Prostate gland (tissue), 2 donors: ENCODE data around the gene B3GNT9.

Experiments used
- POLR2A ChIP-seq: fragments of 450-650 bp; IDR thresholded peaks from one replicate; pipeline ENCODE4 v1.6.1; 2016; ENCODE audit warnings: antibody characterized with exemption, mild to moderate bottlenecking
- POLR2AphosphoS5 ChIP-seq: sonication (generic); formaldehyde crosslinking; IDR thresholded peaks from one replicate; pipeline ENCODE4 v1.6.1; 2017; ENCODE audit warnings: antibody characterized with exemption
- TF ChIP-seq, protein P1 (sequence below), 4 experiments: fragments of 200-600 bp in 2 of 4; fragments of 450-650 bp in 2 of 4; sonication (generic) in 2 of 4; IDR thresholded peaks; 1 replicate in 3 of 4; 2 replicates in 1 of 4; pipeline ENCODE4 v1.5.1; 2016 to 2019; ENCODE audit warnings: antibody characterized with exemption in 4 of 4, mild to moderate bottlenecking in 2 of 4, moderate library complexity in 2 of 4

GRCh38 chr16:67158637-67159600, 8.1 kb upstream of the B3GNT9 start:
- peak; percentile 23 for TF ChIP-seq POLR2A
- TF ChIP-seq, protein P1, sequence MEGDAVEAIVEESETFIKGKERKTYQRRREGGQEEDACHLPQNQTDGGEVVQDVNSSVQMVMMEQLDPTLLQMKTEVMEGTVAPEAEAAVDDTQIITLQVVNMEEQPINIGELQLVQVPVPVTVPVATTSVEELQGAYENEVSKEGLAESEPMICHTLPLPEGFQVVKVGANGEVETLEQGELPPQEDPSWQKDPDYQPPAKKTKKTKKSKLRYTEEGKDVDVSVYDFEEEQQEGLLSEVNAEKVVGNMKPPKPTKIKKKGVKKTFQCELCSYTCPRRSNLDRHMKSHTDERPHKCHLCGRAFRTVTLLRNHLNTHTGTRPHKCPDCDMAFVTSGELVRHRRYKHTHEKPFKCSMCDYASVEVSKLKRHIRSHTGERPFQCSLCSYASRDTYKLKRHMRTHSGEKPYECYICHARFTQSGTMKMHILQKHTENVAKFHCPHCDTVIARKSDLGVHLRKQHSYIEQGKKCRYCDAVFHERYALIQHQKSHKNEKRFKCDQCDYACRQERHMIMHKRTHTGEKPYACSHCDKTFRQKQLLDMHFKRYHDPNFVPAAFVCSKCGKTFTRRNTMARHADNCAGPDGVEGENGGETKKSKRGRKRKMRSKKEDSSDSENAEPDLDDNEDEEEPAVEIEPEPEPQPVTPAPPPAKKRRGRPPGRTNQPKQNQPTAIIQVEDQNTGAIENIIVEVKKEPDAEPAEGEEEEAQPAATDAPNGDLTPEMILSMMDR (IDR thresholded peaks at IDR 0.05) = no peak
- TF ChIP-seq POLR2AphosphoS5 = no peak
